Right lobe of liver (tissue), 4 donors: Measurements from ENCODE around the gene OR5K1.

ENCODE experiments used
- POLR2A ChIP-seq: fragments of 450-650 bp; IDR thresholded peaks from one replicate; pipeline ENCODE4 v1.6.1; 2017; ENCODE audit warnings: antibody characterized with exemption, mild to moderate bottlenecking
- TF ChIP-seq, protein P1 (sequence below), 4 donors: fragments of 200-600 bp in 3 of 4; fragments of 450-650 bp in 1 of 4; IDR thresholded peaks; one replicate each; pipeline versions ENCODE4 v1.5.1 to v1.8.0; 2016 to 2022; ENCODE audit warnings: antibody characterized with exemption in 4 of 4, mild to moderate bottlenecking in 2 of 4
- donor health status: DM: no; HTN: no; CAD: no.
- donor health status: DM: no; HTN: no; CAD: no.
- donor health status: DM: no; HTN: yes; CAD: no.

DNA sequence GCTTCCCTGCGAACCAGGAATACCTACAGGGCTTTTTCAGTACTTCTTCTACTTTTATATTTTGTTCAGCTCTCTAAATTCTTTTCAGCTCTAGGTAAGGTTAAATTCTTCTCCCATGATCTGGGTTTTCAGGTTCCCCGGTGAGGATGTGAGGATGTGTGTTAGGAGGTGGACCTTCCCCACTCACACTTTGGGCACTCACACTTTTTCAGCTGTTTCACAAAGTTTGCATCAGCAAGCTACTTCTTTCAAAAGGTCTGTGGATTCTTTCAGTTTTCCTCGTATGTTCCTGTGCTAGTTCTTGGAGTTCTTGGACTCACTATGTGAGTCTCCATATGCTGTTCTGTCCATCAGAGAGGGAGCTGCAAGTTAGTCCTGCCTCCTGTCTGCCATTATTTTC lies 20.6 kb downstream of the OR5K1 start:
- TF ChIP-seq, protein P1, sequence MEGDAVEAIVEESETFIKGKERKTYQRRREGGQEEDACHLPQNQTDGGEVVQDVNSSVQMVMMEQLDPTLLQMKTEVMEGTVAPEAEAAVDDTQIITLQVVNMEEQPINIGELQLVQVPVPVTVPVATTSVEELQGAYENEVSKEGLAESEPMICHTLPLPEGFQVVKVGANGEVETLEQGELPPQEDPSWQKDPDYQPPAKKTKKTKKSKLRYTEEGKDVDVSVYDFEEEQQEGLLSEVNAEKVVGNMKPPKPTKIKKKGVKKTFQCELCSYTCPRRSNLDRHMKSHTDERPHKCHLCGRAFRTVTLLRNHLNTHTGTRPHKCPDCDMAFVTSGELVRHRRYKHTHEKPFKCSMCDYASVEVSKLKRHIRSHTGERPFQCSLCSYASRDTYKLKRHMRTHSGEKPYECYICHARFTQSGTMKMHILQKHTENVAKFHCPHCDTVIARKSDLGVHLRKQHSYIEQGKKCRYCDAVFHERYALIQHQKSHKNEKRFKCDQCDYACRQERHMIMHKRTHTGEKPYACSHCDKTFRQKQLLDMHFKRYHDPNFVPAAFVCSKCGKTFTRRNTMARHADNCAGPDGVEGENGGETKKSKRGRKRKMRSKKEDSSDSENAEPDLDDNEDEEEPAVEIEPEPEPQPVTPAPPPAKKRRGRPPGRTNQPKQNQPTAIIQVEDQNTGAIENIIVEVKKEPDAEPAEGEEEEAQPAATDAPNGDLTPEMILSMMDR (IDR thresholded peaks at IDR 0.05), result no peak
- no peak for TF ChIP-seq POLR2A
